GM12891 (cell line): ENCODE measurements around the gene ARHGAP15.

Experiments used
- POLR2A ChIP-seq: IDR thresholded peaks from 2 replicates; pipeline ENCODE4 v1.6.1; 2011; ENCODE audit warnings: low read depth, low read length, control low read depth
- POLR2AphosphoS5 ChIP-seq: IDR thresholded peaks from 2 replicates; pipeline ENCODE4 v1.6.1; 2011; ENCODE audit warnings: low read depth, low read length, control low read depth
- POU2F2 ChIP-seq: IDR thresholded peaks from 2 replicates; pipeline ENCODE4 v1.6.1; 2011; ENCODE audit warnings: low read depth, mild to moderate bottlenecking, control low read depth, low read length, moderate library complexity
- SPI1 ChIP-seq: IDR thresholded peaks from 2 replicates; pipeline ENCODE4 v1.6.1; 2011; ENCODE audit warnings: low read depth, low read length, control low read depth
- TAF1 ChIP-seq: IDR thresholded peaks from 2 replicates; pipeline ENCODE4 v1.6.1; 2011; ENCODE audit warnings: low read depth, low read length, control low read depth

DNA sequence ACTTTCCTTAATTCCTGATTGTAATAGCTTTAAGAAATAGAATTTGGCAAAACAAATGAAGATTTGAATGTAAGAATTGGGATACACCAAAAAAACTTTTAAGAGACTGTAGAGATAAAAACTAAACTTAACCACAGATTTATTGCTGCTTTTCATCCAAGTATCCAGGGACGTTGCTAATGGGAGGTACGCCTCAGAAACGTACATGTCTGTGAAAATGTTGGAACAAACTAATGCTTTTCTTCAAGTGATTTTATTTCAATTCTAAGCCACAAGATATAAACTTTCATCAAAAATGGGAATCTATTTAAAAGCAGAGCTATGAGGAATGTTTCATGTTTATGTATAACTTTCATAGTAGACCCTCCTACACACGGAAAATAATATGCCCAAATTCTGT, 66.3 kb downstream of the ARHGAP15 start:
- TF ChIP-seq POLR2A (no peak), TAF1 (no peak), POLR2AphosphoS5 (no peak), POU2F2 (no peak), SPI1 (no peak)
